Gastroesophageal sphincter (tissue), 3 donors: ENCODE measurements around the gene SNX9.

Experiments
- CTCF ChIP-seq, 4 experiments: fragments of 200-600 bp in 2 of 4; fragments of 450-650 bp in 2 of 4; sonication (generic) in 1 of 4; IDR thresholded peaks; one replicate each; pipeline ENCODE4 v1.5.1; 2017 to 2019; ENCODE audit warnings: antibody characterized with exemption in 4 of 4, mild to moderate bottlenecking in 2 of 4, moderate library complexity in 2 of 4
- EP300 ChIP-seq: sonication (generic); formaldehyde crosslinking; IDR thresholded peaks from one replicate; pipeline ENCODE4 v1.6.1; 2017; ENCODE audit warnings: antibody characterized with exemption, mild to moderate bottlenecking
- POLR2A ChIP-seq, 2 donors: fragments of 450-650 bp; IDR thresholded peaks; one replicate each; pipeline ENCODE4 v1.6.1; 2017; ENCODE audit warnings: antibody characterized with exemption in 2 of 2, mild to moderate bottlenecking in 2 of 2, moderate library complexity in 1 of 2
- POLR2AphosphoS5 ChIP-seq: sonication (generic); formaldehyde crosslinking; IDR thresholded peaks from one replicate; pipeline ENCODE4 v1.6.1; 2017; ENCODE audit warnings: antibody characterized with exemption

- TF ChIP-seq EP300 (no peak), CTCF (IDR thresholded peaks at IDR 0.05) (no peak), POLR2A (IDR thresholded peaks at IDR 0.05) (no peak), POLR2AphosphoS5 (no peak)
Measured at GRCh38 chr6:157855325-157855724, 32.3 kb downstream of the SNX9 start.
